Breast epithelium (tissue), 3 donors: ENCODE measurements around the gene ZNF408.

Experiments used
- CTCF ChIP-seq, 3 donors: fragments of 450-650 bp; IDR thresholded peaks; one replicate each; pipeline ENCODE4 v1.5.1; 2016 to 2017; ENCODE audit warnings: antibody characterized with exemption in 3 of 3, mild to moderate bottlenecking in 3 of 3, moderate library complexity in 3 of 3
- POLR2A ChIP-seq: fragments of 450-650 bp; IDR thresholded peaks from one replicate; pipeline ENCODE4 v1.6.1; 2016; ENCODE audit warnings: antibody characterized with exemption, mild to moderate bottlenecking, moderate library complexity

- TF ChIP-seq CTCF (IDR thresholded peaks at IDR 0.05) (no peak), POLR2A (no peak)
Measured at GRCh38 chr11:46722566-46723358, 21.9 kb downstream of the ZNF408 start.
